WERI-Rb-1 (cell line): Measurements from ENCODE around the gene VWA3A.

Experiments used
- DNase-seq: peaks from one replicate; pipeline ENCODE4 v3.0.0-alpha.2; 2020
- H3K27ac ChIP-seq: fragments of 250-450 bp; sonication (Bioruptor Pico); 2 replicates; pipeline ENCODE4 v1.5.1; 2020; ENCODE audit warnings: mild to moderate bottlenecking, moderate library complexity
- H3K27me3 ChIP-seq: fragments of 250-450 bp; sonication (Bioruptor Pico); 2 replicates; pipeline ENCODE4 v1.5.1; 2021; ENCODE audit warnings: mild to moderate bottlenecking, low read depth, moderate library complexity; ENCODE audit not compliant: insufficient read depth, severe bottlenecking
- H3K36me3 ChIP-seq: fragments of 250-450 bp; sonication (Bioruptor Pico); 2 replicates; pipeline ENCODE4 v1.5.1; 2020; ENCODE audit warnings: mild to moderate bottlenecking, moderate library complexity
- H3K4me3 ChIP-seq: 2 replicates; pipeline ENCODE4 v1.5.1; 2011; ENCODE audit warnings: low read depth, mild to moderate bottlenecking, control low read depth, low read length
- H3K9me3 ChIP-seq: fragments of 250-450 bp; sonication (Bioruptor Pico); 2 replicates; pipeline ENCODE4 v1.5.1; 2021; ENCODE audit warnings: mild to moderate bottlenecking, moderate library complexity; ENCODE audit not compliant: severe bottlenecking
- TF ChIP-seq, protein P1 (sequence below): IDR thresholded peaks from 2 replicates; pipeline ENCODE4 v1.5.1; 2011; ENCODE audit warnings: low read depth, mild to moderate bottlenecking, control low read depth, inconsistent platforms, low read length

Gene VWA3A

DNA sequence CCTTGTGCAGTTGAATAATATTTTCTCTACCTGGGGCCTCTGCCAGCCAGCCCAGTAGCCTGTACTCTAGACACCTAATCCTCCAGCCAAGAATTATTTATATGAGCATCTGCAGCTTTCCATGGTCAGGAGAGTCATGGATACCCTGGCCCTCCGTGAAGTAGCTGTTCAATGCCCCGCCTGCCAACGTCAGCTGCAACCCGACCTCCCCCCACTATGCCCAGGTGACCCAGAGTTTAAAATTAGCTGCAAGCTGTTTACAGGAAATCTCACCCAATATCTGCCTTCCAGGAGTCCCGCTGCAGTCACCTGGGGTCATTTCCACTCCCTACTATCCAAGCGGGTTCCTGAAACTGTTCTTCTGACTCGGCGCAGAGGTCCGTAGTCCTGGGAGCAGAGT is 82.3 kb downstream of the VWA3A start:
- Histone ChIP-seq H3K27ac (no peak overlapping the region), H3K4me3 (no peak overlapping the region), H3K36me3 (no peaks in the 10 kb centered on the region), H3K9me3 (no peaks in the 10 kb centered on the region), H3K27me3 (no peaks in the 10 kb centered on the region)
- DNase-seq: no peak
- TF ChIP-seq, protein P1, sequence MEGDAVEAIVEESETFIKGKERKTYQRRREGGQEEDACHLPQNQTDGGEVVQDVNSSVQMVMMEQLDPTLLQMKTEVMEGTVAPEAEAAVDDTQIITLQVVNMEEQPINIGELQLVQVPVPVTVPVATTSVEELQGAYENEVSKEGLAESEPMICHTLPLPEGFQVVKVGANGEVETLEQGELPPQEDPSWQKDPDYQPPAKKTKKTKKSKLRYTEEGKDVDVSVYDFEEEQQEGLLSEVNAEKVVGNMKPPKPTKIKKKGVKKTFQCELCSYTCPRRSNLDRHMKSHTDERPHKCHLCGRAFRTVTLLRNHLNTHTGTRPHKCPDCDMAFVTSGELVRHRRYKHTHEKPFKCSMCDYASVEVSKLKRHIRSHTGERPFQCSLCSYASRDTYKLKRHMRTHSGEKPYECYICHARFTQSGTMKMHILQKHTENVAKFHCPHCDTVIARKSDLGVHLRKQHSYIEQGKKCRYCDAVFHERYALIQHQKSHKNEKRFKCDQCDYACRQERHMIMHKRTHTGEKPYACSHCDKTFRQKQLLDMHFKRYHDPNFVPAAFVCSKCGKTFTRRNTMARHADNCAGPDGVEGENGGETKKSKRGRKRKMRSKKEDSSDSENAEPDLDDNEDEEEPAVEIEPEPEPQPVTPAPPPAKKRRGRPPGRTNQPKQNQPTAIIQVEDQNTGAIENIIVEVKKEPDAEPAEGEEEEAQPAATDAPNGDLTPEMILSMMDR: no peak

DNA sequence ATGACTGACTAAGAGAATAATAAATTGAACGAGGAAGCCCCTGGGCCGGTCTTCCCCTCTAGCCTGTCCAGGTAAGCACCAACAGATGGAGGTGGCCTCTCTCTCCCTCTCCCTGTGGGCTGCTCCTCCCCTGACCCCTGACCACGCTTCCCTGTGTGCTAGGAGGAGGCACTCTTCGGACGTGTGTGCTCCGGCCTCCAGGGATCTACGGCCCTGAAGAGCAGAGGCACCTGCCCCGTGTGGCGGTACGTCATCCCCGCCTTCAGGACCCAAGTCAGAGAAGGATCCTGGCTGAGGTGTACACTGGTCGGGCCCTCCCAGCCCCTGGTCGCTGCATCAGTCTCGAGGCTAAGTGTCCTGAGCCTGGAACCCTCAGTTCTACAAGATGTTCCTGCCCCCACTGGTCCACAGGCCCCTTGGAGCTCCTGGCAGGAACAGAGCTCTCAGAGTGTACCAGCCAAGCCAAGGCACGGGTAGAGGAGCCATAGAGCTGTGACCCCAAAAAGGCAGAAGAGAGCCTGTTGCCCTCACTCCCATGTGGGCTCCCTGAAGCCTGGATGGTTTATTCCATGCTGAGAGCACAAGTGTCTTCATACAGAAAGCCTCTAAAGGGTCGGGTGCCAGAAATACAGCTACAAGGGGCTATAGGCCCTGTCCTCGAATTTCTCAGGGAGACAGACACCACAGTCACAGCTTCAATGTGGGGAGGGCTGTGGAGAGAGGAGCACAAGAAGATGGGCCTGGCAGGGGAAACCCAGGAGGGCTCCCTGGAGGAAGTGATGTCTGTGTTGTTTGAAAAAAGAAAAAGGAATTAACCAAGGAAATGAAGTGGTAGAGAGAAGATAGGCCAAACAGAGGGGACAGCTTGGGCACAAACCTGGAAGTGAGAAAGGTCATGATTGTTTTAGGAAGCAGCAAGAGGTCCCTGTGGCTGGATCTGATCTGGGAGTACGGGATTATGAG is 85.9 kb downstream of the VWA3A start:
- no peak overlapping the region for H3K27ac ChIP-seq

DNA sequence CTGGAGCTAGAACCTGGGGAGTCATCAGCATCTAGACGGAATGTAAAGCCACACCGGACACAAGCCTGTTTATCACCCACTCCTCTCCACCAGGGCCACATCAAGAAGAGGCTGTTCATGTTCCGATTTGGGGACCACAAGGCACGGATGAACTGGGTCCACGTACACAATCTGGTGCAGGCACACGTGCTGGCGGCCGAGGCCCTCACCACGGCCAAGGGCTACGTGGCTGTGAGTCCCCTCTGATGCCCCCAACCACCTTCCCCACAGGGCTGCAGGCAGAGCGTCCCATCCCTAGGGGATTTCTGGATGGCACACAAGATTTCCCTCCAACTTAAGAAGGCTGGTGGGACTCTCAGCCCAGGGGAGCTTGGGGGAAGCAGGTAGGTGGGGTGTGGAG is 89.1 kb downstream of the VWA3A start:
- H3K27ac ChIP-seq: no peak overlapping the region
- no peak overlapping the region for H3K4me3 ChIP-seq
- TF ChIP-seq, protein P1: no peak
- H3K27me3 ChIP-seq: no peaks in the 10 kb centered on the region
- H3K36me3 ChIP-seq: no peaks in the 10 kb centered on the region
- no peaks in the 10 kb centered on the region for H3K9me3 ChIP-seq
- DNase-seq: no peak

More for the DNA sequence above, 85.9 kb downstream of the VWA3A start:
- no peak overlapping the region for H3K4me3 ChIP-seq
- H3K27me3 ChIP-seq: no peaks in the 10 kb centered on the region
- TF ChIP-seq, protein P1: no peak
- no peak for DNase-seq
- no peaks in the 10 kb centered on the region for H3K36me3 ChIP-seq
- no peaks in the 10 kb centered on the region for H3K9me3 ChIP-seq

DNA sequence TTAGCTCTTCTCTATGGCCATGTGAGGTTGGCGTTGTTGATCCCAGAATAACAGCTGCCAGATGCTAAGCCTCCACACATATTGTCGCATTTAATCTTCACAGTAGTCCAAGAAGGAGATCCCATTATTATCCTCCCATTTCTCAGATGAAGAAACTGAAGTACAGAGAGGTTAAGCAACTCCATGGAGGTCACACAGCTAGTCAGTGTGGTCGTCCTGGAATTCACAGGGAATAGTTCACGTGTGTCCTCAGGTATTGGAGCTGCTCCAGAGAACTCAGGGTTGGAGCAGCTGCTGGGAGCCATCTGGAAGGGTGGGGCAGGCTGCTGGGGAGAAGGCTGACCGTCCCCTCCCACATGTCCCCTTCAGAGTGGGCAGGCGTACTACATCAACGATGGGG is 89.5 kb downstream of the VWA3A start:
- Histone ChIP-seq H3K36me3 (no peaks in the 10 kb centered on the region), H3K27me3 (no peaks in the 10 kb centered on the region), H3K9me3 (no peaks in the 10 kb centered on the region), H3K4me3 (no peak overlapping the region), H3K27ac (no peak overlapping the region)
- TF ChIP-seq, protein P1: no peak
- DNase-seq: no peak

DNA sequence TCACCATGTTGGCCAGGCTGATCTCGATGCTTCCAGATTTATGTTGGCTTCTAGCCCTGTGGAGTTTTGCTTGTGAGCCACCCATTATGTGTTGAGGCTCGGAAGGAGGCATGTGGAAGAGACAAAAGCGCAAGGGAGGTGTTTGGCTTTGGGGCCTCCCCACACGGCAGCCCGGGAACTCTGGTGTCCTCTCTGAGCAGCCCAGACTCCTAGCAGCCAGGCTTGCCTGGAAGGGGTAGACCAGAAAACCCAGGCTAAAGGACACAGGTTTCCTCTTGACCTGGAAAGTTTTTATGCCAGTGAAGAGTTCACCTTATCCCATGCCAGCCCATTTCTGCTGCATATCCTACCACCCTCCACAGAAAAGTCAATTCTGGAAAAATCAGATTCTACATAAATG is 91.0 kb downstream of the VWA3A start:
- no peak for DNase-seq
- Histone ChIP-seq H3K9me3 (no peaks in the 10 kb centered on the region), H3K27me3 (no peaks in the 10 kb centered on the region), H3K4me3 (no peak overlapping the region), H3K27ac (no peak overlapping the region), H3K36me3 (no peaks in the 10 kb centered on the region)
- TF ChIP-seq, protein P1: no peak
